A673 (cell line): Measurements from ENCODE around the gene COG2.

Experiments
- CTCF ChIP-seq: fragments of 300-800, 200-600 bp; sonication (generic); conservative IDR thresholded peaks from 2 replicates; pipeline ENCODE4 v1.5.1; 2017; ENCODE audit warnings: low read depth, mild to moderate bottlenecking, antibody characterized with exemption, low read length, moderate library complexity, mixed read lengths
- EZH2 ChIP-seq: fragments of 200-600 bp; sonication (generic); IDR thresholded peaks from 2 replicates; pipeline ENCODE4 v1.6.1; 2017; ENCODE audit warnings: borderline replicate concordance, low read depth, mild to moderate bottlenecking, mixed read lengths, antibody characterized with exemption, low read length; ENCODE audit not compliant: poor library complexity, severe bottlenecking

GRCh38 chr1:230712470-230712942 is 70.2 kb downstream of the COG2 start:
- no peak for TF ChIP-seq CTCF
- no peak for TF ChIP-seq EZH2
